NCI-H146 treated with DMSO at 0.1 percent for 48 hours (cell line): ENCODE results near the gene HEATR9.
A peak's percentile ranks its signal among the peaks of the same experiment; 100 is the strongest.

Experiments
- DNase-seq: peaks from one replicate; lab custom pipeline; 2025; ENCODE audit not compliant: unreplicated experiment; lab: John Stamatoyannopoulos, UW

HEATR9 gene

DNA sequence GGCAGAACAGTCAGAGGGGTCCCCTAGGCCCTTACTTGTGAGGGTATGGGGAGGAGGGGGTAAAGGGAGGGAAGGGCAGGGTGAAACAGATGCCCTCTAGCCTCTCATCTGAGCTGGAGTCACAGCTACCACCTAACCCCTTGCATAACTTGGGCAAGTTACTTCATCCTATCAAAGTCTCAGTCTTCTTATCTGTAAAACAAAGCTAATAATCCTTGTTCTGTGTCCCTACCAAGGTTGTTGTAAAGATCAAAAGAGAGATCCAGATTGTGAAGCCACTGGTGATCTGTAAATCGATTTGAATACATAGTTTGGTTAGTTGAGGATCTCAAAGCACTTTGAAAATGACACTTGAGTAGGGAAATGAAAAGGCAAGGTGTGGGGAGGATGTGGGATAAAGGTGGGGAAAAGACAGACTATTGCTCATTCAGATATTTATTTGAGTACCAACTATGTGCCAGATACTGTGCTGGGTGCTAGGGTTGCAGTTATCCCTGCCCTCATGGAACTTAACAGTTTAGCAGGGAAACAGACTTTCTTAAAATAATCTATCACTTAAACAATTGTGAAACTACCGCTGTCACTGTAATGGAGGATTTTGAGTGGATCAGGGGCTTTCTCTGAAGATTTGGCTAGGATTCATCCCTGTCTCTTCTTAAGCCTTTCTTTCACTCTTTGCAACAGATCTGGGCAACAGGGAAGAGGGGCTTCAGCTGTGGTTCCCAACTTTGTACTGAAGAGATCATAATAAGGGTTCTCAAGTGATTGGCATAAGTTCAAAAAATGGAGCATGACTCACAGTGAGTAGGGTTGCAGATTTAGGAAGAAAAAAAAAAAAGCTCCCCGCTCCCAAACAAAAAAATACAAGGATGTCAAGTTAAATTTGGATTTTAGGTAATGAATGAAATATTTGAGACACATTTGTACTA is 3.0 kb downstream of the HEATR9 start:
- DNase-seq, result no peak

DNA sequence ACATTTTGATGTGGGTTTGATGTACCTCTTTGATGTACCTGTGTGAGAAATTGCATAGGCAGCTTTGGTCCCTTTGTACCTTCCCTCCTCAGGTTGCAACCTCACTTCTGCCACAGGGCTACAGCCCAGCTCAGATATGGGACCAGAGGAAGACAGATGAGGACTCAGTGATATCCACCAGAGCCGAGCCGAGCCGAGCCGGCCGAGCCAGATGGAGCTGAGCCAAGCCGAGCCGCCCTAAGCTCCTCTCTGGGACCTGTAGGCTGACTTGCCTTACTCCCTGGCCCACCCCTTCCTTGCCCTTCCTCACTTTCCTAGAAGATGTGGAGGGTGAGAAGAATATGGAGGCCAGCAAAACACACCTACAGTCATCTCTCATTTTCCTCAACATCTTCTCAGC is 3.8 kb downstream of the HEATR9 start:
- DNase-seq, result no peak

DNA sequence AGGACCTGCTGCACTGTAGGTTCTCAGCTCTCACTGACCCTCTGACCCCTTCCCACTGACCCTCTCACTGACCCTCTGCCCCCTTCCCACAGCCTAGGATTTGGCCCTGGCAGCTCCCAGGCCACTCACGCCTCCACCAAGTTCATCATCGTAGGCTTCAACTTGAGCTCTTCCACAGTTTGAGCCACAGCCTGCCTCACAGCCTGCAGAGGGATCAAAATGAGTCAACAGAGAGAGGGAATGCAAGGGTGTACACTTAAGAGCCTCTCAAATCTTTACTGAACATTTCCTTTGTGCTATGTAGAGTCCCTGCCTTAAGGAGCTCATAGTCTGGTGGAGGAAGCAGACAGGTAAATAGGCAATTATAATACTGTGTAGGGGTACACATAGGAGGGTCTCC is 12.1 kb downstream of the HEATR9 start:
- no peak for DNase-seq

DNA sequence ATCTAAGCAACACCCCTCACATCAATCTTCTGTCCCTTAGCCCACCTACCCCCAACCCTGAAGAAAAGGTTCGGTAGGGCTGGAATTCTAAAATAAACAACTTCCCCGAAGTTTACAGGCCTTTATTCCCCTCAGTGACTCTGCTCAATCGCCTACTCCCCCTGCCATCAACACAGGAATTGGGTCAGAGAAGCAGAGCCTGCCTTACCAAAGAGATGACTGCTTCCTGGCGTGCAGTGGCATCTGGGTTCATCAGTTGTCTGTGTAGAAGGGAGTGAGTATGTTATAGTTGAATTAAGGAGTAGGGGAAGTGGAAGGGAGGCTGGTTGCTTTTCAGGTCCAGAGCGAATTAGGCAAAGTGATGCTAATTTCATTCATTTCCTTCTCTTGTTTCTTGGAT is 12.7 kb downstream of the HEATR9 start:
- DNase-seq, result no peak

DNA sequence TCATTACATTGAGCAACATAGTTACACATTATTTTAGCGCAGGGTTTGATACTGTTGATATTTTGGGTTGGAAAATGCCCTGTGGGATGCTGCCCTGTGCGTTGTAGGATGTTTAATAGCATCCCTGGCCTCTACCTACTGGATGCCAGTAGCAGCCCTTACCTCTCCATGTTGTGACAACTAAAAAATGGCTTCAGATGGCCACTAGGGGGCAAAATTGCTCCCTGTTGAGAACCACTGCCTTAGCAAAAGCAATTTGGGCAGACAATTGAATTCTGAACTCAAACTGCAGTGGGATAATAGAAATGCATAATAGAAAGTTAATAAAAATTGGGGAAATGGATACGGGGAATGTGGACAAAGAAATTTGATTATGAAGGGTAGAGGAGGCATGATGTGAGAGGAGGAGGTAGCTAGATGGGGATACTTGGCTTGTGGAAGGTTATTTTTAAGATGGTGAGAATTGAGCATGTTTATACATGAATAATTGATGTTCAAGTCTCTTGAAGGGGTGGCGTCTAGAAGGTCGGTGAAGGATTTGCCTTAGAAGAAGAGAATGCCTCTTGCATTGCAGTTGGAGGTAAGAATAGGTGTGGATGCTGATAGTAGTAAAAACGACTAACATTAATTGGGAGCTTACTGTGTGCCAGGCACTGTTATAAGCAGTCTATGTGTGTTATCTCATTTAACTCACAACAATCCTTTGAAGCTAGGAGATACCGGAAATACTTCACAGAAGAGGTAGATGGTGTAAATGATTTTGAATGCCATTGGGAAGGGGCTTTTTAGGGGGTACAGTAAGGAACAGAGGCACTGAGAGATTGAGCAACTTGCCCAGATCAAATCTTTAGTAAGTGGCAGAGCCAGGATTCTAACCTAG is 19.0 kb downstream of the HEATR9 start:
- DNase-seq, result peak; percentile 33

DNA sequence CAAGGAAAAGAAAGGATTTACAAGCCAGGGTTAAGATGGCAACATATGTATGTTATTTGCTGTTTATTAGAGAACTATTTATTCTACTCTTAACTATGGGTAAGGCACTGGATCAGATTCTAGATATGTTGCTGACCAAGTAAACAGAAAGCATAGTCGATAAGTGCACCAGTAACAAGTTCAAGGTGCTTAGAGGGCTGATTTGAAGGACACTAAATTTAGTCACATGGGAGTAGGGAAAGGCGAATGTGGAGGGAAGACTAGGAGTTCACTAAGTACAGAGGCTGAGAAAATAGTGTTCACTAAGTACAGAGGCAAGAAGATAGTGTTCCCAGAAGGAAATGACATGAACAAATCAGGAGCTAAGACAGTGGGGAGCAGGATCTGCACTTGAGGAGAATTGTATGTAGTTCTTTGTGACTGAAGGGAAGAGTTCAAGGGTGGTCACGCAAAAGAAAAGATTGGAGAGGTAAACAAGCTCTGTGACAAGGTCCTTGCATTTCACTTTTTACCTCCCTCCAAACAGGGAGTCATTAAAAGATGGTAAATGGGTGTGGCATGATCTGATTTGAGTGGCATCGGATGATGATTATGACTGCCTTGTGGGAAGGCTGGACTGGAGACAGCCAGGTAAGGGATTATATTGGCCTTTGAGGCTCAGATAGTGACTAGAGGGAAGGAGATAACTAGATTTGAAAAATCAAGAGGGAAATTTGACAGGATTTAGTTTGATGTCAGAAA is 20.9 kb downstream of the HEATR9 start:
- no peak for DNase-seq

DNA sequence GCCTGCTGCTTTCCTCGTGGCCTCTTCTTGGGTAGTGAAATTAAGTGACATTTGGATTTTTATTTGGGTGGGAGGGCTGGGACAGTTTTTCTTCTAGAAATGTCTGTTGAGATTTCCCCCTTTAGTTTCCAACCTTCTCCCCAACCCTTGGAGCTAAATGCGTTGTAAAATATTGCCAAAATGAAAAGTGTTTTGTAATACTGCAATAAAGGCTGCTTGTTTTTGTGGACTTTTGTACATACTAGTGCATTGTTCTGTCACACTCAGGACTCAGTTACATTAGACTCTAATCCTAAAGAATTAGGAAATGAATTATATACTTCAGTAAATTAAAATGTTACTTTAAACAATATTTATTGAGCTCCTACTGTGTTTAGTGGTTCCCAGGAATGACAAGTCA is 21.7 kb downstream of the HEATR9 start:
- DNase-seq, result no peak

DNA sequence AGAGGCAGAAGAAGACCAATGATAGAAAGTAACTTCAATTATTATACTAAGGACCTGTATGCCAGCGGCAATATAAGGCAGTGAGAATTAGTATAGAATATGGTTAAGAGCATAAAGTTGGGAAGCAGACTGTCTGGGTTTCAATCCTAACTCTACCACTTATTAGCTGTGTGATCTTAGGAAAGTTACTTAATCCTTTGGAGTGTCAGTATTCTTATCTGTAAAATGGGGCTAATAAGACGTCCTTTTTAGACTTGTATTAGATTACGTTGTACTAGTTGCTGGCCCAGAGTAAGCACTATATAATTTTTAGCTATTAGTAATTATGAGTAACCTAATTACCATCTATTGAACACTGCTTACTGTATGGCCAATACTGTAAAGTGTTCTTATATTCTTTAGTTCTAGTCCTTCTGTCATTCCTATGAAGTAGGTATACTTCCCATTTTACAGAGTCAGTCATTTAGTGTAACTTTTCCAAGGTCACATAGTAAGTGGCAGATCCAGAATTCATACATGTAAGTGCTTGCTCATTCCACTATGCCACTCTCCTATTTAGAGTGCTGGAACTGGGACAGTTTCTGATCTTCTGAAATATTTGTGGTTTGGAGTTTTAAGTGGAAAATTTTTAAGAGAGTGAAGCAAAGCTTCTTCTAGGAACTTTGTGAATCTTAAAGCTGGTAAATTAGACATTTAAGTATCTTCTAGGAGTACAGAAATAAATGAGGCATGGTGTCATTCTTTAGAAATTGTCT is 22.5 kb downstream of the HEATR9 start:
- no peak for DNase-seq

DNA sequence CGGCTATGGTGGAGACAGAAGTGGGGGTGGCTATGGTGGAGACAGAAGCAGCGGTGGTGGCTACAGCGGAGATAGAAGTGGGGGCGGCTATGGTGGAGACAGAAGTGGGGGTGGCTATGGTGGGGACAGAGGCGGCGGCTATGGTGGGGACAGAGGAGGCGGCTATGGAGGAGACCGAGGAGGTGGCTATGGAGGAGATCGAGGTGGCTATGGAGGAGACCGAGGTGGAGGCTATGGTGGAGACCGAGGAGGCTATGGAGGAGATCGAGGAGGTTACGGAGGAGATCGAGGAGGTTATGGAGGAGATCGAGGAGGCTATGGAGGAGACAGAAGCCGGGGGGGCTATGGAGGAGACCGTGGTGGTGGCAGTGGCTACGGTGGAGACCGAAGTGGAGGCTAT is 24.1 kb downstream of the HEATR9 start:
- no peak for DNase-seq

DNA sequence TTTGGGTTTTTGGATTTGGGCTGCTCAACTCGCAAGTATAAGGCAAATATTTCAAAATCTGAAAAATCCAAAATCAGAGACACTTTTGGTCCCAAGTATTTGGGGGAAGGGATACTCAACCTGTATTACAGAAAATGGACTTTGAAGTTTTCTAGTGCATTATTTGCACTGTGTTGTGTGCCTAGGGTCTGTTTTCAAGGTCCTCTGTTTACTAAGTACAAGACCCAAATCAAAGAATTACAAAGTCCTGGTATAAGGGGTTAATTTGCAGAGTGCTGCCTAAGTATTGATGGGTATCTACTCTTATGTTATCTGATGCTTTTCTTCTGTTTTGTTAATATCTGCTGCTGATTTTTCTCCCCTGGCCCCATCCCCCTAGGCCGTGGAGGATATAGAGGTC is 25.0 kb downstream of the HEATR9 start:
- no peak for DNase-seq

DNA sequence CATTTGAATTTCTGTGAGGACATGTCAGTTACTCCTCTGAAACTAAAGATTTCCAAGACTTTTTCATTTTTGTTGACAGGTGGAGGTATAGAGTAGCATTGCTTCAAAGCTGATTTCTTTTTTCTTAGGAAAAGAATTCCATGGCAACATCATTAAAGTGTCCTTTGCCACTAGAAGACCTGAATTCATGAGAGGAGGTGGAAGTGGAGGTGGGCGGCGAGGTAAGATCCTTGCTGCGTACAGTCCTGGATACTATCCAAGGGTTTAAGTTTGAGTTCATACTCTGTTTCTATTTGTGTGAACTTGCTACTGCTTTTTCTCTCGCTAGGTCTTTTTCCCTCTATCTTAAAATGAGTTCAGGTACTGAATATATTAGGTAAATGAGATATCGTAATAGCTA is 26.5 kb downstream of the HEATR9 start:
- DNase-seq, result no peak

DNA sequence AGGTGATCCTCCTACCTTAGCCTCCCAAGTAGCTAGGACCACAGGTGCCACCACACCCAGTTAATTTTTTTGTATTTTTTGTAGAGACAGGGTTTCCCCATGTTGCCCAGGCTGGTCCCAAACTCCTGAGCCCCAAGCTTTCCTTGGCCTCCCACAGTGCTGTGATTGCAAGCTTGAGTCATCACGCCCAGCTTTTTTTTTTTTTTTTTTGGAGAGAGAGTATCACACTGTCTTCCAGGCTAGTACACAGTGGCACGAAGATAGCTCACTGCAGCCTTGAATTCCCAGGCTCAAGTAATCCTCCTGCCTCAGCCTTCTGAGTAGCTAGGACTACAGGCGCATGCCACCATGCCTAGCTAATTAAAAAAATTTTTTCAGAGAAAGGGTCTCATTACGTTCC is 27.2 kb downstream of the HEATR9 start:
- no peak for DNase-seq

DNA sequence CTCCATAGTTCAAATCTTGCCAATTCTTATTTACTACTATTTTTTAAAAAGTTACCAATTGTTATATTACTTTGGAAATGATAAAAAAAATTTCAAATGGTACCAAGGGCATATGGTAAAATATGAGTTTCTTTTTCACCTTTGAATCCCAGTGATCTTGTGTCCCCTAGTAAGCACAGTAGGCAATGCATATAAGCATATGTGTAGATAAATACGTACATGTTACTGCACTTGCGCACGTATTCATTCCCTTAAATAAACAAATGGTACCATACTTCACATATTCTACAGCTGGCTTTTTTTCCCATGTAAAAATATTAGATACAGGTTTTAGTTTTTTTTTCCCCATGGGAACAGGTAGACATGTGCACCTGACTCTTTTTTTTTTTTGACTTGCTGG is 27.6 kb downstream of the HEATR9 start:
- DNase-seq, result no peak

DNA sequence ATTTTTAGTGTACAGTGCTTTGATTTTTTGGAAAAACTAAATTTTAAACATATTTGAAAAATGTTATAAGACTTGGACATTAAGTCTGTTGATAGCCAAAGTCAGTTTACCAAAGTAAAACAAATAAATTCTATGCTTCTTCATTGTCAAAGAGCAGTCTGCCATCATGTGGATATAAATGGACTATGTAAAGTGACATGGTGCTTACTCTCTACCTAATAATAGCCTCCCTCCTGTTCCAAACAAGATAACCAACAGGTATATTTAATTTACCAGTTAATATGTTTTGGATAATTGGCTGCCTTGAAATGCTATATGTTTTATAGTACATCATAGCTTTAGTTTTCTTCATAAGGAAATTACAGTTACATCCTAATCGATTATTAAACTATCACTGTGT is 43.5 kb downstream of the HEATR9 start:
- DNase-seq, result no peak

DNA sequence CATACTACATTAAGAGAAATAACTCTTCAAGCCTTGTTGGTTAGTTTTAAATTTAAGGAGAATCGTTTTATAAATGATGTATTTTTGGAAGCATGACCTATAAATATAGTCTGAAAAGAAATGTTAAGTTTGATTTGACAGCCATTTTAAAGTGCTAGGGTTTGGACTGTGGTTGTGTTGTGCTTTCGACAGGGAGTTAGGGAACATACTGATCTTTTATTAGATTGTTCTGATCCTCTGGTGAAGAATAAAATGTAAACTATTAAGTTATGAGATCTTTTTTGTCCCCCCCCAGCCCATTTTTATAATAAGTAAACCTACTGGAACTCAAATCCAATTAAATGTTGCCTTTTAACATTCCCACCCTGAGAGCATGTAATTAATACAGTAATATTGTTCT is 47.4 kb downstream of the HEATR9 start:
- no peak for DNase-seq

DNA sequence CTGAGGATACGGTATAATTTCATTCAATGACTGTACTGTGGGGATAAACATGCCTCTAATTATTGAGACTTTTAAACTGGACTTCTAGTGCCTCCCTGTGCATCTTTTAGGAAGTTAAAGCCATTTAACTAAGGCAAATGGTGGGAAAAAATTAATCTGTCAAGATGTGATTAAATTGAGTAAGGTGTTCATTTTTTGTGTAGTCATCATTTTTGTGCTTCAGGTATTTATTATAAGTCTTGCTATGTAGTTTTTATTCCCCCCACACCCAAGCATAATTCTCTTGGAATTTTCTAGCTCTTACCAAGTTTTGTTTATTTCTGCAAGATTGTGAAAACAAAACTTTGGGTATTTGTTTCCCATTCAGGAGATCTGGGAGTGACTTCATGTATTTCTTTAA is 49.2 kb downstream of the HEATR9 start:
- DNase-seq, result no peak

DNA sequence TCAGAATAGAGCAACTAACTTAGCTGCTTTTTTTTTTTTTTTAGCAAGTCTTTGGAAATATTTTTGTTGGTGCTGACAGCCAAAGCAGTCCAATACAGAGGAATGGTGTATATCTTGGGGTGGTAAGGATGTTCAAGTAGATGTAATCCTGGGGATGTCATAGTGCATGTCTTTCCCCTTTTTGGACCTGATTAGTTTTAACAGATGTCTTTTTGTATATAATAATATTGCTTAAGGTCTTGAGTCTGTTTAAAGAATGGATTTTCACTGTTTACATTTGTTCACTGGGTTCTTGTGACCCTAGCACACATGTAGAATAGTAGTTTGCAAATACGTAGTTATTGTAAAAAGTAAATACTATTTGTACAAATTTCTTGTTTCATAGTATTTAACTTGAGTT is 51.5 kb downstream of the HEATR9 start:
- DNase-seq, result no peak

DNA sequence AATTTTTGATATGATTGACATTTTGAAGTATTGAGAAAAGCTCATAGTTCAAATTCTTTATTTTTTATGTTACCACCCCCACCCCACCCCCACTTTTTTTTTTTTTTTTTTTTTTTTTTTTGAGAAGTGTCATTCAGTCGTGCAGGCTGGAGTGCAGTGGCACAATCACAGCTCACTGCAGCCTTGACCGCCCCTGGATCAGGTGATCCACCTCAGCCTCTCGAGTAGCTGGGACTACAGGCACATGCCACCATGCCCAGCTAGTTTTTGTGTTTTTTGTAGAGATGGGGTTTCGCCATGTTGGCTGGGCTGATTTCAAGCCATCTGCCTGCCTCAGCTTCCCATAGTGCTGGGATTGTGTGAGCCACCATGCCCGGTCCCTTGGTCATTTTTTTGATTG is 52.0 kb downstream of the HEATR9 start:
- DNase-seq, result no peak

DNA sequence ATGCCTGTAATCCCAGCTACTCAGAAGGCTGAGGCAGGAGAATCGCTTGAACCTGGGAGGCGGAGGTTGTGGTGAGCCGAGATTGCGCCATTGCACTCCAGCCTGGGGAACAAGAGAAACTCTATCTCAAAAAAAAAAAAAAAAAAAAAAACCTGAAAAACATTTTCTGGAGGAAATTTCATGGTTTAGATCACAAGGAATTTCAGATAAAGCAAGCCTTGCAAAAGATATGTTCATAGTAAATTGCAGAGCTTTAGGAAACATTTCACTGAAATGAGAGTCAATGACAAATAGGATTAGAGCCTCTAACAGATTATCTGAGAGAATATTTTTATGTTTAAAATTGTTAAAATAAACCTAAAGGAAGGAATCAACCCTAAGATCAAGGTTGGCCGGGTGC is 56.2 kb downstream of the HEATR9 start:
- DNase-seq, result no peak

DNA sequence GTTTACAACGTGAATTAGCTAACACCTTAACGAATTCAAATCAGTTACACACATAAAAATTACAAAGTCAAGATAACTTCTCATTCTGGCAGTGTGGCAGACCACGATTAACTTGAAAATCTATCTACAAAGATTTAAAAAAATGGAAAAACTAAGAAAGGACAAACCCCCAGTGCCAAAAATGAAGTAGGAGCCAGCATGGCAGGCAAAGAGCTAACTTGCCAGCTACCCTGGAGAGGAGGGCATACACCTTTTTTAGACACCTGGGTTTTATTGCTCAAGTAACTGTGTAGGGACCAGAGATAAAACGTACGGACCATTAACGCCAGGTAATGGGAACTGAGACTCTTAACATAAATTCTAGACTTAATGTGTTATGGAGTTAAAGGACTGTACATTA is 56.9 kb downstream of the HEATR9 start:
- no peak for DNase-seq
